Measurements from ENCODE around the gene CMIP.
A peak's percentile ranks its signal among the peaks of the same experiment; 100 is the strongest.

Gene CMIP

GRCh38 chr16:81462683-81463082 is 18.1 kb downstream of the CMIP start:
- no peak for DNase-seq

DNA sequence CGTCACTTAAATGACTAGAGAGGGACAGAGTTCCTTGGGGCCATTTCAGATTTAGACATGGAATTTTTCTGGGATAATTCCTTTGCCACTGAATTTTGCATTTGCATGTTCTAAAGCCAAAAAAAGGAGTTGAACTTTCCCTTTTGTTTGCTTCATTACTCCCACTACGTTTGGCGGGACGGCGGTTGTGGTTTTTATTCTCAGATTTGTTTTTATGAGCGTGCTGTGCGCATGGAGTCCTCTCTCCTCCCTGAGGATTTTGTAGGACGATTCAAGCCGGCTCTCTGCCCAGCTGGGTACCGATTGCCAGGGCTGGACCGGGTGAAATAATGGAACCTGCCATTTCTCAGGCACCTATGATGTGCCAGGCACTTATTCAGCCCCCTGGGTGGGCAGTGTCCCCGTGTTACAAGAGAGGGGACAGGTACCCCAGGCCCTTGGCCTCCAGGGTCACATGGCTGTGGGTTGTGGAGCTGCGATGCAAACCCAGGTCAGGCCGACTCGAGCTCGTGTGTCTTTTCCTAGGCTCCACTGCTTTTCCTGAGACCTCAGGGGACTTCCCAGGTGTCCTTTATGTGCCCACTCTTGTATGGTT is 18.8 kb downstream of the CMIP start:
- no peak for DNase-seq

- no peak for DNase-seq
Observed at GRCh38 chr16:81464279-81464678, 19.7 kb downstream of the CMIP start.

DNA sequence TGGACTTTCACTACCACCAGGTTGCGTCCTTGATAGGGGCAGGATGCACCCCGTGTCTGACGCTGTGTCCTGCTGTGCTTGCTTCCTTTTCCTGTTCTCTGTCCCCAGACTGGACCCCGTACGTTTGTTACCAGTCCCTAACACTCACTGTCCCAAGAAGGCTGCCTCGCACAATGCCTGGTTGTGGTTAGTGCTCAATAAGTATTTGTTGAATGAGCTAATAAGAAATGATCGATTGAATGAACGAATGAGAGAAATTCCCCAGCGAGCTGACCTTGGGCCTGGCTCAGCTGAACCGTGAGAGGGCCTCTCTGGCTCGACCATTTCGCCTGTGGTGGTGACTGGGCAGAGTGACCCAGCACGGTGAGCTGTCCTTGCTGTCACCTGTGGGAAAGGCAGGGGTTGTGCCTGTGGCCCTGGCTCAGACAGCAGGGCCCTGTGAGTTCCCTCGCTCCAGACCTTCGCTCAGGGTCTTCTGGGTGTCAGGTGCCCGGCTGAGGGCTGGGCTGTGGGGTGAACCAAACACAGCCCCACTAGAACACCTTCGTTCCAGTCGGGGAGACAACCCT is 20.9 kb downstream of the CMIP start:
- DNase-seq = no peak

DNA sequence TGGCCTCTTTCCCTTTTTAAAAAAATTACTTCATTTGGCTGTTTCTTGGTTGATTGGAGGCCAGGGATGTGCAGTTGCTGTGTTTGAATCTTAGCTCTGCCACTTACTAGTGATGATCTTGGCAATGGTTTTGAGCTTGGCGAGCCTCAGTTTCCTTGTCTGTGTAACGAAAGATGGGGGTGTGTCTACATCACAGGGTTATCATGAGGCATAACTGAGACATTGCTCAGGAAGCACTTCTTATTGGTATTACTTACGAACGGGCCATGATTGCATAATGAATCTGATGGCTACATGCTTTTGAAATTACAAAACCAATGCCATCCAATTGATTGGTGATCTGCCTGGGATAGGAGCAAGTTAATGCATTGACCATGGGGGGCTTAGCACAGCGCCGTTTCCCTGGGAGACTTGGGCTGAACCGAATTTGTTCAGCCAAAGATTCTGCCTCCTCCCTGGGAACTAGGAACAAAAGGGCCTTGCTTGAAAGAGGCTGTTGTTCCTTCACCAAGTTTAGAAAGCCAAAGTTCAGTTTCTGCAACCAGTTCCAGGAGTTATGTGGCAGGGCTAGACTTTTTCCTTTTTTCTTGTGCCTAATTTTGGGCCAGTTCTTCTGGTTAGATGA is 21.9 kb downstream of the CMIP start:
- no peak for DNase-seq

DNA sequence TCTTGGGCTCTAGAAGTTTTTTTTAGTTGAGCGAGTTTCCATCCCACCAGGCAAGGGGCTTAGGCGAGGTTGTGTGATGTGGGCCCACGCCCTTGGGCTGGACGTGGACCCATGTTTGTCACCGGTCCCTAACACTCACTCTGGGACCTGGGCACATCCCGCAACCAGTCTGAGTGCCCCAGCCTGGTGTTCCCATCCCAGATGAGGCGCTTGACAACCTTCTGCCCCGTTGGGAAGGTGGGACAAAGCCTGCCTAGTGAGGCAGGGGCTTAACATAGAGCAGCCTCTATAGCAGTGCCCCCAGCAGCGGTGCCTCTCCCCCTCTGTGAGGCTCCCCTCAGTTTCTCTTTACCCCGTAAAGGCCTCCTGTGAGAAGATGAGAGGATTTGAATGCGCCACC is 22.5 kb downstream of the CMIP start:
- no peak for DNase-seq

GRCh38 chr16:81467815-81468214 is 23.2 kb downstream of the CMIP start:
- DNase-seq = no peak

GRCh38 chr16:81468269-81468902 is 23.8 kb downstream of the CMIP start:
- DNase-seq = no peak

DNA sequence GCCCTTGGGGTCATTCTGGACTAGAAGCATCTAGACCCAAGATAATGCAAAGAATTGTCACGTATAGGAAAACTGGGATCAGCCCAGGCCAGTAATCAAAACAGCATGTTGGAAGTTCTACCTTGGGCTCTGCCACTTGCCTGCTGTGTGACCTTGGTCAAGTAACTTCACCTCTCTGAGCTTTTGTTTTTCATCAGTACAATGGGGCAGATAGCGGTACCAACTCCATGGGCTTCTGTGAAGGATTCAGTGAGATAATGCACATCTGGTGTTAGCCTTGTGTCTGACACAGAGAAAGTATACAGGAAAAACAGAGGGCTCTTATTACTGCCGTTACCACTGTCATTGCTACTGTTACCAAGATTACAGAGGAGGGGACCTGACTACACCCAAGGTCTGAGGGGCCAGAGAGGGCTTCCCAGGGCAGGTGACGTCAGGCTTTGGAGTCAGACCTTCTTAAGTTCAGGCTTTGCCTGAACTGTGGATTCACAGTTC is 24.6 kb downstream of the CMIP start:
- no peak for DNase-seq

DNA sequence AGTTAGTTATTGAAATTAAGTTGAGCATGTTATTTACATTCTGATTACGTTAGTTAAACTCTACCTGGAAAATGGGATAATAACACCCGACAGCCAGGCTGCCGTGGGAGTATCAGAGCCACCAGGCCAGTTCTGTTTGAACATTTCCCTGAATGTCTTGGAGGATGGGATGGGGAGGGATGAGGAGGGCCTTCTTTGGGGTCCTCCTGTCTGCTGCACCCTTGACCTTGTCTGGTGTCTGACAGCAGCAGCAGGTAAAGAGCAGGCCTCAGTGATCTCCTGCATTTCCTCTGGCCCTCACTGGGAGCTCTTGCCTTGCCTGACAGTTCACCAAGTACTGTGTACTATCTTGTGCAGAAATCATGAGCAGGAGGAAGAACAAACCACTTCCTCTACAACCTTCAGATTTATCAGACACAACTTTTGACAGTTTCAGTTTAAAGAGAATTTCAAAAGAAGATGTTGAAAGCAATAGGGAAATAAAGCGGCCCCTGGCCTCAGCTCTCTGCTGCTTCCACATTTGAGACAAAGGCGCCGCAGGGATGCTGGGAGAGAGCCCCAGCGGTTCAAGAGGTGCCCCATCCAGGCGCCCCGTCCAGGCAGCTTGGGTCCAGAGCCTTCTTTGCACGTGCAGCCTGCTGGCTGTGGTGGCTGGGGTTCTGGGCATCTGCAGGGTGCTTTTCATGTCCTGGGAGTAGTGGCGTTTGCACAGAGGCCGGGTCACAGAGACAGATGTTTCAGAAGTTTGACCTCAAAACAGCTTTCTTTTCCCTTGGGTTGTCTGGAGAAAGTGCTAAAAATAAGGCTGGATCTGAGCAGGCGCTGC is 25.3 kb downstream of the CMIP start:
- peak; percentile 16 for DNase-seq

DNA sequence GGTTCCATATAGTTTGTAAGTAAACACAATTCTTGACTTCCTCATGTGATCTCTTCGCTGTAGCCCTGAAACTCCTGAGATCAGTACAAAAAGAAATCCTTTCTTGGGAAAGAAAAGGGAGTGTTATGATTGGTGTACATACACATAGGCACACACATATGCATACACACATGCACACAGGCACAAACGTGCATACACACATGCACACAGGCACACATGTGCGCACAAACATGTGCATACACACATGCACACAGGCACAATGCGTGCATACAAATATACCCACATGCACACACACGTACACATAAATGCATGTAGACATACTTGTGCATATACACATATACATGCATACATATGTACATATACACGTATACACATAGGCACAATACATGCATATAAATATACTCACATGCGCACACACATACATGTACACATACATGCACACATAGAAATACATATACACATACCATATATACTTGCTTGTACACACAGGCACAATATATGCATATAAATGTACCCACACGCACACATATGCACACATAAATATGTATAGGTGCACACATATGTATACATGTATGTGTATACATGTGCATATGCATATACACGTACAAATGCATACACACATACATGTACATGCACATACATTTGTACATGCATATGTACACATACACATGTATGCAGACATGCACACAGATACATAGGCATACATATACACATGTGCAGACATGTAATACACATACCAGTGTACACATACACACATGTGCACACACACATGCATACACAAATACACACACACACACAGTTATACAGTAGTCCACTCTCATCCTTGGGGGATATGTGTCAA is 26.4 kb downstream of the CMIP start:
- no peak for DNase-seq

- DNase-seq = no peak
Observed at GRCh38 chr16:81471882-81472281, 27.3 kb downstream of the CMIP start.

- no peak for DNase-seq
Observed at GRCh38 chr16:81472391-81472790, 27.8 kb downstream of the CMIP start.

- no peak for DNase-seq
Observed at GRCh38 chr16:81473066-81473488, 28.5 kb downstream of the CMIP start.

DNA sequence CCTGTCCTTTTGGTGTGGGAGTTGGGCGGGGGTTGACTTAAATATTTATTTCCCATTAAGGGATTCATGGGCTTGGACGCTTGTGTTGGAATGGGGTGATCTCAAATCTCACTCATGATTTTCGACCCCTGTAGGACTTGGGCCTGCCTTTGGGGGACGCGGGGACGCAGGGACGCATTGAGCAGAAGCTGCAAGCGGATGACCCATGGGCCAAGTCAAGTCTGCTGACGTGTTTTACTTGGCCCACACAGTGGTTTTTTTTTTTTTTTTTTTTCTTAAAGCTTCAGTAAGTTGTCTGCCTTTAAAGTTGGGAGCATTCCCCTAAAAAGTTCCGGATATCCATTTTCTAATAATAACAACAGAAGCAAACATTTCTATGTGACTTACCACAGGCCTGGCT is 28.9 kb downstream of the CMIP start:
- DNase-seq = no peak

DNA sequence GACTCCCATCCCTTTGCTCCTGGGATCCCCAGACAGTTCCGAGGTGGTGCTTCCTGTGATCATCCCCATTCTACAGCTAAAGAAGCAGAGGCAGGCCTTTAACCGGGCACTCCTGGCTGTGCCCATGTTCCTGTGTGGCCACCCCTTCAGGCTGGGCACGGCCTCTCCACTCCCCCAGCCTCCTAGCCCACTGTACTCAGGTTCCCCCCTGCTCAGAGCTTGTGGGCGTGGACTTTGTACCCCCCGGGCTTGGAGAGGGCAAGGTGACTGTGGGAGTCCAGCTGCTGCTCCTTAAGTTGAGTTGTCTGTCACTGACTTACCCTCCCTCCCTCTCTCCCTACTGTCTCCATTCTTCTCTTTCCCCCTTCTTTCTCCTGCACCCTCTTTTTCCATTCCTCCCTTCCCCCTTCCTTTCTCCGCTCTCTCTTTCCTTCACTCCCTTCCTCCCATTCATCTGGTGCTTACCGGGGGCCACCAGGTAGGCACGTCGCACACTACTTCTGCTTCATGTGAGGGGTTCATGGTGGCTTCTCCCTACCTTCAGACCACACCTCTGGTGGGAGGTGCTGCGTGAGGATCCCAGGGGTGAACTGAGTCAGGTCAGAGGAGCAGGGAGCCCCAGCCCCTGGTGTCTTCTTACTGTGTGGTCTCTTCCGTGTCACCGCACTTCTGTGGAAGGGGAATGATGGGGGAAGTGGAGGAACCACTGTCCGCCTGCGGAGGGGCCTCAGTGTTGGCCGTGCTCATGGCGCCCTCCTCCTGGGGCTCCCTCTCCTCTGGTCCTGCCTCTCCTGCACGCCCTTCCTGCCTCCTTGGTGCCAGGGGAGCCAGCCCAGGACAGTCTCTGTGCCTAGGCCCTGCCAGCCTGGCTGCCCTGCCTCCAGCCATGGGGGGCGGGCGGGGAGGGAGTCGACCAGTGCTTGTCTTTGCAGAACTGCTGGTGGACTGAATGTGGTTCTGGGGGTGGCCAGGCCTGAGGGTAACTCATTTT is 29.7 kb downstream of the CMIP start:
- no peak for DNase-seq

- no peak for DNase-seq
Observed at GRCh38 chr16:81477697-81478693, 33.4 kb downstream of the CMIP start.

DNA sequence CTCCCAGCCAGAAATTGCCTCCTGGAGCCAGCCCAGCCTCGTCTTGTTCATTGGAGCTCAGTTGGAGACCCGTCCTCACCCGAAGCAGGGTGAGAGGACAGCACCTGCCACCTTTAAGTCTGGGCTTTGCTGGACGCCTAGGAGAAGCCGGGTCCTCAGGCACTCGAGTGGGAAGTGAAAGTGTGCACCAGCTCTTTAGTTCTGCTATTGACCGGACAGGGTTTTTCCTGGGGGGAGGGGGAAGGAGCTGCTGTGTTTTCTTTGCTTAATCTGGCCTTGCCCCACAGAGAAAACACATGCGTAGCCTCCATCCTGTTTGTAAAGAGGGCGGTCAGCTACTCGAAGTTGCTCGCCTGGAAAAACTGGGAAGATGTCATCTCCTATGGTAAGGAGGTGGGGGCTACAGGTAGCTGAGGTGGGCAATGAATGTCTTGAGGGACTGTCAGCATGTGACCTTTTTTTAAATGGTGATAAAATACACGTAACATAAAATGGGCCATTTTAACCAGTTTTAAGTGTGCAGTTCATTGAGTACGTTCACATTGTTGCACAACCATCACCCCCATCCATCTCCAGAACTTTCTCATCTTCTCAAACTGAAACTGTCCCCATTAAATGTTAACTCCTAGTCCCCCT is 34.4 kb downstream of the CMIP start:
- no peak for DNase-seq

- DNase-seq = no peak
Observed at GRCh38 chr16:81480606-81481206, 36.1 kb downstream of the CMIP start.
